HL-60/S4 treated with retinoic acid at 250 ng/mL for 4 days and 3 days (cell line): ENCODE results near the gene PROK1.

Experiments used
- in situ Hi-C: fragments of 300-500 bp; cut with MboI; formaldehyde crosslinking; loops from 2 replicates; pipeline ENCODE4 v1.7.0; 2022; ENCODE audit warnings: low sequenced_read_pairs

The PROK1 gene

GRCh38 chr1:110487726-110488125 lies 36.8 kb downstream of the PROK1 start:
- in situ Hi-C loops, result no loop called here

GRCh38 chr1:110488161-110488560 lies 37.2 kb downstream of the PROK1 start:
- in situ Hi-C loops, result no loop called here

- in situ Hi-C loops, result no loop called here
Observed at GRCh38 chr1:110488867-110489266, 37.9 kb downstream of the PROK1 start.

DNA sequence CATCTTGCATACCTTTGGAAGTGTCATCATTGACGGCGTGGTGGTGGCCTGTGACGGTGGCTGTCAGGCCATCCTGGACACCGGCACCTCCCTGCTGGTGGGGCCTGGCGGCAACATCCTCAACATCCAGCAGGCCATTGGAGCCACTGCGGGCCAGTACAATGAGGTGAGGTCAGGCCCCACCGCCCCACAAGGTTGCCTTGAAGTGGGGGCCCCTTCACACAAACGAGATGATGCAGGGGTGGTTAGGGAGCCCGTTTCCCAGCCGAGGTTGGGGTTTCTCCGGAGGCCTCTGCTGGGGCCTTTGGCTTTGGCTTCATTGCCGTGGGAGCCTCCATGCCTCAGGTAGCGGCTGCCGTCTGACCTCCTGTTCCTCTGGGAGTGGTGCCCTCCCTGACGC lies 38.5 kb downstream of the PROK1 start:
- in situ Hi-C loops, result no loop called here

DNA sequence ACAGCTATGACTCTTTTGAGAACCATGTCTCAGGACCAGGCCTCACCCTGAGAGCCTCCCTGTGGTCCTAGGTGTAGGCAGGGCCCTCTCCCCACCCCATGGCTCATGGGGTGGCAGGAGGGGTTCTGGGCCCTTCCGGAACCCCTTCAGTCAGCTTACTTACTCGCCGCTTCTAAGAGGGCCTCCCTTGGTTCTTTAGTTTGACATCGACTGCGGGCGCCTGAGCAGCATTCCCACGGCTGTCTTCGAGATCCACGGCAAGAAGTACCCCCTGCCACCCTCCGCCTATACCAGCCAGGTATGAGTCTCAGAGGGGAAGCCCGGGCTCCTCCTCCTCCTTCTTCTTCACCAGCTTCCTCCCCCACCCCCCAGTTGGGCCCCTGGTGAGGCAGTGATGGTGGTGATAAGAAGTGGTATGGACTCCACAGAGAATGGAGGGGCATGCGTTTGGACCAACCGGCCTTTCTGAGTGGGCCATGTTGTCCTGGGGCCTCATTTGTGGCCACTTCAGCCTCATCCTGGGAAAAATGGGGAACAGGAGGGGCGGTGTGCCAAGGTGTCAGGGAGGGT lies 39.1 kb downstream of the PROK1 start:
- in situ Hi-C loops, result no loop called here

DNA sequence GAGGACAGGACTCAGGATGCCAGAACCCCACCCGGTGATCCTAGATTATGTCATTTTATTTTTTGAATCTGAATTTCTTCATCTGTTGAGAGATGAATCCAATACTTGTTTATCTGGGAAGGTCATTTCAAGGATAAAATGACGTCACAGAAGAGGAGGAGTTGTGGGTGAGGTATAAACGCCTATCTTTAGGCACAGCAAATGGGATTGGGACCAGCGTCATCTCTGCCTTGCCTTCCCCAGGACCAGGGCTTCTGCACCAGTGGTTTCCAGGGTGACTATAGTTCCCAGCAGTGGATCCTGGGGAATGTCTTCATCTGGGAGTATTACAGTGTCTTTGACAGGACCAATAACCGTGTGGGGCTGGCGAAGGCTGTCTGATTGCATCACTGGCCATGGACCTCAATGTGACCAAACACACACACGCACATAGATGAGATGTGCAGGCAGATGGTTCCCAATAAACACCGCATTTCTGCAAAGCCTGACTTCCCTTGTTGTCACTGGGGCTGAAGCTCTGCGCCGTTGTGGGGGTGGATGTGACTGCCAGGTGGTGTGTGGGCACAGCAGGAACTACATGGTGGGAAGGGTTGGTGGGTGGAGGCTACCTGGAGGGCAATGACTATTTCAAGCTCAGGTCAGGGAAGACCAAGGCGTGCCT lies 40.0 kb downstream of the PROK1 start:
- in situ Hi-C loops, result no loop called here

GRCh38 chr1:110492573-110492972 lies 41.6 kb downstream of the PROK1 start:
- in situ Hi-C loops, result no loop called here

DNA sequence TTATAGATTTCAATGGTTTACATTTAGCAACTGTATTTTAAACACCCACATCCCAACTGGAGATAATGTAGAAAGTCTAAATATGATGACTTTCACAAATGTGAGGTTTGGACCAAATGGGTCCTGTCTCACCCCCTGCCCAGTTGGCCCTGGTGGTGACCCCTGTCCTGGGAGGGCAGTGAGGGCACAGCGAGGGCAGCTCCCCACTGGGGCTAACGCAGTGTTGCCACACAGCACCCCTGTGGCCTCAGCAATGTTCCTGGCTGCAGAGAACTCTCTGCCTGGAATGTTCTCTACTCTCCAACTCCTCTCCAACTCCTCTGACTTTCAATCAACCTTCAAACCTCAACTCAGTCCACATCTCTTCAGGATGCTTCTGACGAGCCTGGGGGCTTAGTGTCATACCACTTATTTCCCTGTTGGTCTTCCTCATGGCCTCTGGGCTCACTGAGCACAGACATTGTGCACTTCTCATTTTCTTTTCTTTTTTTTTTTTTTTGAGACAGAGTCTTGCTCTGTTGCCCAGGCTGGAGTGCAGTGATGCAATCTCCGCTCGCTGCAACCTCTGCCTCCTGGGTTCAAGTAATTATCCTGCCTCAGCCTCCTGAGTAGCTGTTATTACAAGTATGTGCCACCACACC lies 42.2 kb downstream of the PROK1 start:
- in situ Hi-C loops, result no loop called here

DNA sequence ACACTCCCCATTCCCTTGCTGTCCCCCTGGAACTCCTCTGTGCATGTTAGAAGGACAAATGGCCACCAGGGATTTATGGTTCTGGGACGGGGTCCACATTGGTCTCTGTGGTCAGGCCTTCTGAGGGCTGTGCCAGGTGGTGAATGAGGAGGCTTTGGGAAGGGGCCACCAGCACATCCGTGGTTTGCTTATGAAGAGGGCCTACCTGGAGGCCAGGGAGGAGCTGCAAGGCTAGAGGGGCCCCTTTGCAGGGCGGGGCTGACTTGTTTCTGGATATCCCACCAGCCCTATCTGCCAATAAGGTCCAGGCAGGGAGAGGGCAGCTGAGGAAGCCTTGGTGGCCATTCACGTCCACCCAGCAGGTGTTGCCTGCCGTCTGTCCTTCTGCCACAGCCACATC lies 43.1 kb downstream of the PROK1 start:
- in situ Hi-C loops, result no loop called here

DNA sequence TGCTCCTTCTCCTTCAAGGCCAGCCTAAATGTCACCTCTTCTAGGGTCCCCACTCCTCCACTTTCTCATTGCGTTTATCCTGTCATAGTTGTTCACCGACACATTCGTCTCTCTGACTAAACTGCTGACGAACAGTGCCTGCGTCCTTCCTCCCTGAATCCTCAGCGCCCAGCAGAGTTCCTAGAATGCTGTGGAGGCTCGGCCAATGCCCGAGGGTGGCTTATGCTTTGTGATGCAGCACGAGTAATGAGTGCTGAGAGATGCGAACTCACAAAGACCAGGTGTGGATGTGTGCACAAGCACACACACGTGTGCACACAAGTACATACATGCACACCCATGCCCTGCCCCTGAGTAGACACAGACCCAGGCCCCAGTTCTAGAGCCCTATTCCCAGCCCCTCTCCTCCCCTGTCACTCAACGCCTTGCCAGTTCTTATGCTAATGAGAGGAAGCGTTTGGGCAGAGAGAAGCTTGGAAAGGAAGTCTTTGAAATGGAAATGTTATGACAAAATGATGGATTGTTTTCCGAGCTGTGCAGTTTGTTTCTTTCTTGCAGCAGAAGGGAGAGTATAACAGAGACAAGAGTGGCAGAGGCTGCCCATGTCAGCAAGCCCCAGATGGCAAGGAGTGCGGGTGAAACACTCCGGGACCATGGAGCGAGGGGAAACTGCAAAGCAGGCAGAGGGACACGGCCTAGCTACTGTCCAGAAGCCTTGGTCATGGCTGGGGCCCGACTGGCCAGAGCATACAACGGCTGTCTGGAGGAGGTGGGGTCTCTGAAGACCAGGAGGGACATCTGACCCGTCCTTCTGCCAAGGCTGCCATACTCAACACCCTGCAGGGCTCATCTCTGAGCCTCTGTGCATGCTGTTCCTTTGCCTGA lies 43.8 kb downstream of the PROK1 start:
- in situ Hi-C loops, result no loop called here

GRCh38 chr1:110495926-110496600 lies 45.1 kb downstream of the PROK1 start:
- in situ Hi-C loops, result no loop called here

GRCh38 chr1:110498270-110498669 lies 47.3 kb downstream of the PROK1 start:
- in situ Hi-C loops, result no loop called here

DNA sequence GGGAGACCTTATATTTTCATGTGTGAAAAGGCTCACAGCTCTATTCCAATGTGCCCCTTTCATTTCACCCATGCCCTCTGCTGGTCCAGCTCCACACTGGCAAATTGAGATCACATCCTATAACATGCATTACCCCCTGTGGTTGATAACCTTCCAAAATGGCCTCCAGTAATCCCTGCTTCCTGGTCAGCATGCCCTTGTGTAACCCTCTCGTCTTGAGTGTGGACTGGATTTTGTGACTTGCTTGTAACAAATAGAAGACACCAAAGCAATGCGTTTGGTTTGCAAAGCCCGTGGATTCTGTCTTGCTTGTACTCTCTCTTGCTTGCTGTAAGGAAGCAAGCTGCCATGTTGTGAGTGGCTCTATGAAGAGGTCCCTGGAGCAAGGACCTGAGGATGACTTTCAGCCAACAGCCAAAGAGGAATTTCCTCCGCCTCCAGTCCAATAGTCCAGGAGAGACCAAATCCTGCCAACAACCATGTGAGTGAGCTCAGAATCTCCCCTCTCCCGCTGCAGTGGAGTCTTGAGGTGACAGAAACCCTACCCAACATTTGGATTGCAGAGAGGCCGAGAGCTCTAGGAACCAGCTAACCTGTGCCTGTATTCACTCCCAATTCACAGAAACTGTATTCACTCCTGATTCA lies 50.7 kb downstream of the PROK1 start:
- in situ Hi-C loops, result no loop called here

DNA sequence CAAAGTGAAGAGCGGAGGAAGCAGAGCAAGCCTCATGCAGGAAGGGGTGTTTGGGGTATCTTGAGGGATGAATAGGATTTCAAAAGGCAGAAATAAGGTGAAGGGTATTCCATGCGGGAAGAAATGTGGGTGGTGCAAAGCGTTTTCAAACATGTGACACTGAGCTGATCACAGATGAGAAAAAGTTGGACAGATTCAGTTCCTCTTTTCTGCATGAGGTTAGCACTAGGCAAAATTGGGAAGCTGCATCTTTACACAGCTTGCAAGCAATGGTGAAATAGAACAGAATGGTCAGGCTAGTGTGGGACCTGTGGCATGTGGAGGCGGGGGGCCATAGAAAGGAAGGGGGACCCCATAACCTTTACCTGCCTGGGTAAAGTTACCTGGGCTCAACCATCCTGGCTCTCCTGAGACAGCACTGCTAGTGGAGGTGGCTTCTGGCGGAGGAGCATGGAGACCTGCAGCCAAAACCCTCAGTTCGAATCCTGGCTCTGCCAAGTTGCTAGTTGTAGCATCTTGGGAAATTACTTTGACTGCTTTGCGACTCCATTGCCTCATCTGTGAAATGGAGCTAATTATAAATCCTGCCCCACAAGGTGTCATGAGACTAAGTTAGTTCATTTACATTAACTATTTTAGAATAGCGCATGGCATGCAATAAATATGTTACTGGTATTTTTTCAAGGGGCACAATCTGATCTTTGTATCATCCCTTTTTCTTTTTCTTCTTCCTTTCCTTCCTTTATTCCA lies 51.6 kb downstream of the PROK1 start:
- in situ Hi-C loops, result no loop called here

DNA sequence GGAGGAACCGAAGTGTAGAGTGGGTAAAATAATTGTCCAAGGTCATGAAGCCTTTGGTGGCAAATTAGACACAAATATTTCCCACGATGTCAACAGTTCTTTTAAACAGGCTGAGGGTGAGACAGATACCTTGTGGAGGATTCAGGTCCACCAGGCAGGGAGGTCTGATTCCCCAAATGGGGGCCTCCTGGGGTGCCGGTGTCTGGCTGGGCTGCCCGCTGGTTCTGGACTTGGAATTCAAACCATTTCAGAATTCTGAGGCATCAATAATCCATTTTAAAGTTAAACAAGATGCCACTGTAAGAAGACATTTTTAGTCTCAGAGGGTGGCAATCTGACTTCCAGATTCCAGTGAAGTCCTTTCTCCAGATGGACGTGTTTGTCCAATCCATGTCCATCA lies 52.5 kb downstream of the PROK1 start:
- in situ Hi-C loops, result no loop called here

DNA sequence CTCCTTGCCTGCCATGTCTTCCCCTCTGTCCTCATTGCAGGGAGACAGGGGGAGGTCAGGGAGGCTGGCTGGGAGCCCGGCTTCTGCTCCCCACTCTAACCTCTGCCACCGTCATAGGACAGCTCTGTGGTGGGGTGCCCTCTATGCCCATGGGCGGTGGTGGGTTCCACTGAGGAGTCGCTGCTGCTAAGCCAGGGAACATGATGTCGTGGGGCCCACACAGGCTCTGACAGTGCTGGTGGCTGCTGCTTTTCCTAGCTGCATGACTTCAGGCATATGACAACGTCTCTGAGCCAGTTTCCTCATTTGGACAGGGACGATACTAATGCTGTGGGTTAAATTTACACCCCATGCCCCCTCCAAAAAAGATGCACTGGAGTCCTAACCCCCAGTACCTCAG lies 53.3 kb downstream of the PROK1 start:
- in situ Hi-C loops, result no loop called here

DNA sequence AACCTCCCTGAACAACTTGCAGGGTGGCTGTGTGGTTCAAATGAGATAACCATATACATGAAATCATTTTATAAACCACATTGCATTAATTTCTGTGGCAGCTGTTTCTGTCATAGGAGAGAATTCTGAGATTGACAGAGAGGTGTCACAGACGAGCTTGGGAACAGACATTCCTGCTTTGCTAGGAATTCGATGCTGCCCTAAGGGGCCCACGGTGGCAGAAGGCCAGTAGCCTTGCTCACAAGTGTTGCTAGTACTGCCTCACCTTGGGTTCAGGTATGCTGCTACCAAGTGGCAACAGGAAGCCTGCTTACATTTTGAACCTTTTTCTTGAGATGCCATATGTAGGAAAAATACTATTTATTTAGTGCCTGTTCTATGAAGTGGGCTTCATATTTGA lies 54.6 kb downstream of the PROK1 start:
- in situ Hi-C loops, result no loop called here

DNA sequence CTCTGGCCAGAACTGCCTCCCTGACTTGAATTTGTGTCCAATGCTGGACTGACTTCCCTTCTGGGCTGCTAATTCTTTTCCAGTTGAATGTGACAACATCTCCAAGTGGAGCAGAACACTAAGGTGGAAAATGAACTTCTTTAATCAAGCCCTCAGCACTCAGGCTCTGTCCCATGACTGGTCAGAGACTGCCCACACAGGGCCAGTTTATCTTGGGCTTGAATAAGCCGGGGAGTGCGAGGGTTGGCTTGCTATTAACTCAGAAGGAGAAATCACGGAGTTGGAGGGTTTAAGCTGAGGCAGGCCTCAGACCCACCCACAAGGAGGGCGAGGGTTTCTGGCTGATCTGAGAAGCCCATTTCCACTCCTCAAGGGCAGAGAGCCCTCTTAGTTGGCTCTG lies 55.6 kb downstream of the PROK1 start:
- in situ Hi-C loops, result no loop called here
